DOHH2 (cell line): ENCODE results near the gene EPG5.

Source experiments
- CTCF ChIP-seq: fragments of 200-600 bp; sonication (generic); IDR thresholded peaks from one replicate; pipeline ENCODE4 v1.5.1; 2014; ENCODE audit warnings: antibody characterized with exemption, mild to moderate bottlenecking, low read depth, low read length; ENCODE audit not compliant: poor library complexity, severe bottlenecking
- EZH2phosphoT487 ChIP-seq: fragments of 200-600 bp; sonication (generic); IDR thresholded peaks from 2 replicates; pipeline ENCODE4 v1.6.1; 2017; ENCODE audit warnings: borderline replicate concordance, mild to moderate bottlenecking, antibody characterized with exemption, low read length, moderate library complexity, mixed read lengths

- no peak for TF ChIP-seq CTCF
- no peak for TF ChIP-seq EZH2phosphoT487
These were observed 105.2 kb downstream of the EPG5 start for GRCh38 chr18:45861926-45862325.
